Raji (cell line): ENCODE measurements around the gene GTSE1.

Experiments used
- POLR2A ChIP-seq: IDR thresholded peaks from 2 replicates; pipeline ENCODE4 v1.6.1; 2011; ENCODE audit warnings: low read depth, low read length, control low read depth; ENCODE audit not compliant: insufficient read depth

Gene GTSE1

DNA sequence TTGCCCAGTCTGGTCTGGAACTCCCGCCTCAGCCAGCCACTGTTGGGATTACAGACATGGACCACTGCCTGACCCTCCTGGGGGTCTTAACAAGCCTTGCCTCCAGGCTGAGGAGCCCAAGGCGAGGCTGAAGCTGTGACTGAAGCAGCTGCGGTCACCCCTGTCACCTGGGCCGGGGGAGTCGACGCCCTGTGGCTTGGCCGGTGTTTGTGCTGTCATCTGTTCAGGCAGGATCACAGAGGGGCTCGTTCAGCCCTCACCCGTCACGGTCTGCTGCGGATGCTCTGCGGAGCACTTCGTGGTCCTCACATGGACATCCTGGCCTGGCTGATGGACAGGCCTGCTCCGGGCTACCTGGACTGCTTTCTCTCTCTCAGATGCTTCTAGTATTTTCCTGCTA lies 62.7 kb downstream of the GTSE1 start:
- TF ChIP-seq POLR2A: no peak

GRCh38 chr22:46360097-46360496 lies 63.4 kb downstream of the GTSE1 start:
- no peak for TF ChIP-seq POLR2A

GRCh38 chr22:46360891-46361290 lies 64.2 kb downstream of the GTSE1 start:
- TF ChIP-seq POLR2A: no peak

DNA sequence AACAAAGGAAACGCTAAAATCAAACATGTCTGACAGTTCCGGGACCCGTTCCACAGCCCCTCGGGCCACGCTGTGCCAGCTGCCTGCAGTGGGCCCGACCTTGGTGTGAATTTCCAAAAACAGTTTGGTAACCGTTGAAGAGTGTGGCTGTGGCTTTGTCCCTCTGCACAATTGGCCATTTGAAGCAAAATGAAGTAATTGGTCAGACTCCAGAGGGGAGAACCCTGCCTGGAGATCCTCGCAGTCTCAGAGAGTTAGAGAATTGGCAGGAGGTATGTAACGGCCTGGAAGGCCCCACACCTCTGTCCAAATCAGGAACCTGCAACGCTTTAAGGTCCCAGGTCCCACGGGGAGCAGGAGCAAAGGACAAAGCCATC lies 65.1 kb downstream of the GTSE1 start:
- no peak for TF ChIP-seq POLR2A

DNA sequence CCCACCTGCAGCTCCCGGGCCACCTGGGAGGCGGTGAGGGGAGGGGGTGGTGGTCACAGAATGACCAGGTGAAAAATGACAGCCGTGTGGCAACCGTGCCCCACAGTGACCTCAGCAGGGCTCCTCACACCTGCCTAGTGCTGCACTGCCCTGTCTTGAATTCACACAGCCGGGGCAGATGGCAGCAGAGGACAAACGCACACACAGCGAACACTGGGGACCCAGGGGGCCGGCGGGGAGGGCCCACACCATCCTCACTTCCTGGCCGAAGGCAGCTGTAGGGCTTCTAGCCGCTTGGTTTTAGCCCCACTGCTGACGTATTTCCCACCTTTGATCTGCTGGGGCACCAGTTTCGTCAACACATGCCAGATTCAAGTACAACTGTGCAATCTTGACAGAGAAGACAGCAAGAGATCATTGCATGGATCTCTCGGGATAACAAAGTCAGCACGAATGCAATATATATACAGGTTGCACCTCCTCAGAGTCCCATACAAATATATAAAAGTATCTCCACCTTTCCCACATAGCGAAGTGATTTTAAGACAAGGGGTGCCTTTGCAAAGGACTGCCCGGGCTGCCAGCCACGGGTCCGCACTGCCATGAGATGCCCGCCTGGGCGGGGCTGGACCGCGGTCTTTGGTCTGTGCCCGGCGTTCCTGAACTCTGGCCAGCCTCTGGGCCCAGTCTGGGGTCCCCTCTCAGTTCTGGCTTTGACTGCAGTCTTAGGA lies 65.7 kb downstream of the GTSE1 start:
- TF ChIP-seq POLR2A: no peak

DNA sequence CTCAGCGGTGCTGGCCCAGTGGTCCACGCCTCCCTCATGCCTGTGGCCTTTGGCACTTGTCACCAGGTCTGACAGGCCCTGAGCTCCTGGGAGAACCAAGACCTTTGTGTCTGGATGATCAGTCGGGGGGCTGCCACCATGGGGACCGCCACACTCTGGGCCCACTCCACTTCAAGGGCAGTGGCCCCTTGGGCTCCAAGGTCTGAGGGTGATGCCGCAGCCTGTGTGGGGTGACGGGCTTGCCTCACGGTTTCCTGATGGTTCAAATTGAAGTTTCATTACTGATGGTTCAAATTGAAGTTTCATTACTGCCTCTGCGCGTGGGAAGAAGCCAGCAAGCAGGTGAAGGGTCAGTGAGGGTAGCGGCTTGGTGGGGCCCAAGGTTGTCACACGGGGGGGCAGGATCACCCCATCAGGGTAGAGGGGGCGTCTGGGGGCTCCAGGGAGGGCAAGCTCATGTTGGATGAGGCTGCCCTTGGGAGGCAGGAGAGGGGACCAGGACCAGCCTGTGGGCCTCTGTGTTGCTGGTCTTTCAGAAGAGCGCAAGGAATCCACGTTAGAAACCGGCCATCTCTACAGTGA lies 66.4 kb downstream of the GTSE1 start:
- TF ChIP-seq POLR2A: no peak

DNA sequence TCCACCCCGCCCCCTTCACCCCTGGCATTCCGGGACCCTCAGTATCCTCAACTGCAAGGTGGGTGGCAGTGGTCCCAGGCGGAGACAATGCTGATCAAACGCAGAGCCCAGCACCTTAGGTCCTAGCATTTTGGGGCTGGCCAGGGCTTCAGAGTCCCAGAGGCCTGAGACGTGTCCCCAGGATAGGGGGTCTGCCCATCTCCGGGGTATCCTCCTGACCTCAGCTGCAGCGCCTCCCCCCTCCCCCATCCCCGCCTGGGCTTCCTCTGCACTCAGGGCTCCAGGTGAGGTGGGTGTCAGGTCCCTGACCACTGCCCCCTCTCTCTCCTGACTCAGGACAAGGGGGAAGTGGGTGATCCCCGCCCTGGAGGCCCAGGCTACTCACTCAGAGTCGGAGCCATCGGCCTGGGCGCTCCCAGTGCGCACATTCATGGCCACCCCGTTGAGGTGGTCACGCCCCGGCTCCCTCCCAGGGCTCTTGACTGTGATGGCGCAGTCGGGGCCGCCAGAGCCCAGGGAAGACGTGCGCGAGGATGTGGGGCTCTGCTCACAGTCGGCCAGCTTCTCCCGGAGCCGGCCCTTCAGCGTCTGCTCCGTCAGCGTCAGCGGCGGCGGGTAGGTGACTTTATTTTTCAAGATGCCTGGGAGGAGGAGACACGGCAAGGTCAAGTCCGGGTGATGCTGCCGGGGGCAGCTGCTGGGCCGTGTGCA lies 67.1 kb downstream of the GTSE1 start:
- no peak for TF ChIP-seq POLR2A

DNA sequence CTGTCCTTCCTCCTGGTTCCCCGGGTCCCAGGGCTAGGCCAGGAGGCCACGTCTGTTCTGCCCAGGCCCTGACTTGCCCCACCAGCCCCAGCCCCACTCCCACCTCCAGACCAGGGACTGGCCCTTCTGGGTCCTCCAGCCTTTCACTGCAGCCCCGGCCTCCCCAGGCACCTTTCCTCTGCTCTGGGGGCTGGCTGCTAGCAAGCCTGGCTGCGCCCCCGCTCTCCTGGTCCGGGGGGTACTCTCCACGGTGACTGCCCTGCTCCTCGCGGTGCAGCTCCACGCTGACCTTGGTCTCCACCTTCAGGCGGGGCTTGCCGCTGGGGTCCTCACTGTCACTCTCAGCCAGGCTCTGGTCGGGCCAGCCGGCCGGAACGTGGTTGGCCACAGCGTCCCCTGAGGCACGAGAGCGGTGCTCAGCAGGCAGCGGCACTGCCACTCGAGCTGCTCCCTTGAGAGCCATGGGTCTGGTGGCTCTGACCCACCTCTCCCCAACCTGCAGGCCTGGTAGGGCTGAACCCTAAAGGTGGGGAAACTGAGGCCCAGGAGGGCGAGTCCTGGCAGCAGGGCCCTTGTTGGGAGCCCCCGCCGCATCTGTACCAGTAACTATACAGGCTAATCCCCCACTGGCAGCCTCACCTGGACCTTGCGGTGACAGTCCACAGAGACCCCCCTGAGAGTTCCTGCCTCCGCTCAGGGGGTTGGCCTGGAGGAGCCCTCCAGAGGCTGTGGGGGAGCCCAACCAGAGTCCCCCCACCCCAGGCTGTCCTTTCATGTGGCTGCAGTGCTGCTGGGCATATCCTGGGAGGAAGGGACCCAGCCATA lies 67.9 kb downstream of the GTSE1 start:
- no peak for TF ChIP-seq POLR2A

GRCh38 chr22:46365166-46365624 lies 68.5 kb downstream of the GTSE1 start:
- no peak for TF ChIP-seq POLR2A

DNA sequence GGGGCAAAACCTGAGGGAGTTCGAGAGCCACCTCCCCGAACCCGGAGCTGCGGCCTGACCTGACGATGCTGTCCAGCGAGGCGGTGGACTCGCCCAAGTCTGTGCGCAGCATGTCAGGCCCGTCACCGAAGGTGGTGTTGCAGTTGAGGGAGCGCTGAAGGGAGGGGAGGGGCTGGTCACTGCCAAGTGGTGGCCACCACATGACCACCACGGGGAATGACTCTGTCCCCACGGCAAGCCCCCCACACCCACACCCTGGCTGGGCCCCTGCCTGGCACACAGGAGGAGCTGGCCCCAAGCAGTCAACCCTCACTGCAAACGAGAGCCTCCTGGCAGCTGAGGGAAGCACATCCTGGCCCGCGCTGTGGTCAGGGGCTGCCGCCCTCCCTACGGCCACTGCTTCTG lies 69.7 kb downstream of the GTSE1 start:
- TF ChIP-seq POLR2A: no peak

DNA sequence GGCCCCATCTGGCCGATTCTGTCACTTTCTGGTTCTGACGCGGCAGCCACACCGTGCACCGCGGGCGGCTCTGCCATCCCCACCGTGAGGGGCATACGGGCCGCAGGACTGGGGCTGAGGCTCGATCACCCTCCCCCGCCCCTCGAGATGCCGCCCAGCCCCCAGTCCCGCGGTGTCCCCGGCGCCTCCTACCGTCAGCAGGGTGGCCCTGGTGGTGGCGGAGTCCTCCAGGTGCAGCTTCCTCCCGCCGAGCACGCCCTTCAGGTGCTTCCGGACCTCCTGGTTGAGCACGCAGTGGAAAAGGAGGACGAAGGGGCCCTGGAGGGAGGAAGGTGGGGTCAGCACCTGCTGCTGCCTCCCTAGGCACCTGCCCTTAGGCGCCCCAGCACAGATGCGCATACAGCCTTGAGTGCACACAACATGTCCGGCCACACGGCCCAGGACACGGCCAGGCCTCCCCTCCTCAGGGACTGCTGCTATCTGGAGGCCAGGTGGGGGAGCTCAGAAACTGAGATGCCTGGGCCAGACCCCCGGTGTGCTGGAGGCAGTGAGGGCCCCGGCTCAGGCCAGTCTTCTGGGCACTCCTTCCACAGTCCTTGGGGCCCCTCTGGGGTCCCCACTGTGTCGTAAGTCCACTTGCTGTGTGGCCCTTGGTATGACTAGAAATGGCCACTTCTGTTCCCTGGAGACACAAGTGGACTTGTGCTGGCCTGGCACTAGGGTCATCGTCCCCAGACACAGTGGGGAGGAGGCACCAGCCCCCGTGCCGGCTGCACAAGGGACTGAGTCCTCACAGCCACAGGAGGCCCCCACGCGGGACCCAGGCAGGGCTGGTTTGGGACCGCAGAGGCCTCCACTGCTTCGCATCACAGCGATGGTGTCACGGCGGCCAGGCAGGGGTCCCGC lies 70.4 kb downstream of the GTSE1 start:
- no peak for TF ChIP-seq POLR2A

DNA sequence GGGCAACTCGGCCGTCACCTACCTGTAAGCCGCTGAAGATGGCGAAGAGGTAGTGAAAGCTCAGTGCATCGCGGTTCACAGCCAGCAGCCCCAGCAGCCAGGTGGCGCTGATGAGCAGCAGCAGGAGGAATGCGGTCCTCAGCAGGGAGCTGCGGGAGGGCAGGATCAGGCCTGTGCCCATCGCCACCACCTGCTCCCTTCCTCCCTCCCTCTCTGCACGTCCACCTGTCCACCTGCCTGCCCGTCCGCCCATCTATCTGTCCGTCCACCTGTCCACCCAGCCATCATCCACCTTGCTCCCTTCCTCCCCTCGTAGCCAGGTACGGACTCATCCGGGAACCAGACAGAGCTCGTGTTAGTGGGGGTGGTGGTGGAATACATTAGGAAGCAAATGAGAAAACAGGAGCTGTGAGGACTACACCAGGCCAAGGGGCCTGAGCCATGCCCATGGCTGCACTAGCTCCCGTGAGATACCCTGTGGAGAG lies 71.1 kb downstream of the GTSE1 start:
- no peak for TF ChIP-seq POLR2A

GRCh38 chr22:46368422-46368821 lies 71.8 kb downstream of the GTSE1 start:
- TF ChIP-seq POLR2A: no peak
